ENCODE results near the gene GNB1L.

DNA sequence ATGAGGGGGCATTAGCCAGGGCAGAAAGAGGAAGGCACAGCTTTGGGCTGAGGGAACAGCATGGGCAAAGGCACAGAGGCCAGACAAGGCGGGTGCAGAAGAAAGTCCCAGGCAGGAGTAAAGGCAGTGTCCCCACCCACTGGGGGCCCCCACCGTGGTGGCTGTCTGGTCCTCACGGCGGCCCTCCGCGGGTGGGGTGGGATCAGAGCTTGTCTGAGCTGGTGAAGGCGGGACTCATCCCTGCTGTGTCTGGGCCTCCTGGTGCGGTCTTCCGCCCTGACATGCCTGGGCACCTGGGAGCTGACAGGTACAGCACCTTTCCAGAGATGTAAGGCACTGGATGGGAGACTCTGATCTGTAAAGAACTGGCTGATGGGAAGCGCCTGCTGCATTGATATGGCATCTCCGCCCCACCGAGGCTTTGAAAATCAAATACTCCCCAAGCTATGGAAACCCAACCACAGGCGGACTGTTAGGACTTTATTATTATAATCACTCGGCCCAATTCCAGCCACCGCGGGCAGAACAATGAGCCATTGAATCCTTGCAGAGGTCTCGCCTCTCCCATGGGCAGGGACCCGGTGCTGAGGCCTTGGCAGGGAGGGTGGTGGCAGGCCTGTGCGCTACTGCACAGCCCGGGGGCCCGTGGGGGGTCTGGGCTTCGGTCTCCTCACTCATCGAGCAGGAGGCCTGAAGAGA, 14.2 kb upstream of the GNB1L start:
- TF ChIP-seq, protein P1, sequence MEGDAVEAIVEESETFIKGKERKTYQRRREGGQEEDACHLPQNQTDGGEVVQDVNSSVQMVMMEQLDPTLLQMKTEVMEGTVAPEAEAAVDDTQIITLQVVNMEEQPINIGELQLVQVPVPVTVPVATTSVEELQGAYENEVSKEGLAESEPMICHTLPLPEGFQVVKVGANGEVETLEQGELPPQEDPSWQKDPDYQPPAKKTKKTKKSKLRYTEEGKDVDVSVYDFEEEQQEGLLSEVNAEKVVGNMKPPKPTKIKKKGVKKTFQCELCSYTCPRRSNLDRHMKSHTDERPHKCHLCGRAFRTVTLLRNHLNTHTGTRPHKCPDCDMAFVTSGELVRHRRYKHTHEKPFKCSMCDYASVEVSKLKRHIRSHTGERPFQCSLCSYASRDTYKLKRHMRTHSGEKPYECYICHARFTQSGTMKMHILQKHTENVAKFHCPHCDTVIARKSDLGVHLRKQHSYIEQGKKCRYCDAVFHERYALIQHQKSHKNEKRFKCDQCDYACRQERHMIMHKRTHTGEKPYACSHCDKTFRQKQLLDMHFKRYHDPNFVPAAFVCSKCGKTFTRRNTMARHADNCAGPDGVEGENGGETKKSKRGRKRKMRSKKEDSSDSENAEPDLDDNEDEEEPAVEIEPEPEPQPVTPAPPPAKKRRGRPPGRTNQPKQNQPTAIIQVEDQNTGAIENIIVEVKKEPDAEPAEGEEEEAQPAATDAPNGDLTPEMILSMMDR (IDR thresholded peaks at IDR 0.05) = no peak
- no peak for TF ChIP-seq EZH2 (IDR thresholded peaks at IDR 0.05; ENCODE audit: borderline replicate concordance, insufficient read depth, low read depth, low read length, poor library complexity, severe bottlenecking)

All from B cell (primary cell).